OCI-LY7 (cell line): Measurements from ENCODE around the gene IER3. TPM values are rescaled to one million over a fixed set of nuclear protein-coding genes. Genes with fewer than 3 reads are reported as not detected.

Experiments
- BruUV-seq: library from RNA; stranded (reverse); fragments of 400-500 nt; replicated peaks from 2 replicates; lab custom pipeline; 2021; lab: Mats Ljungman, UMichigan
- CTCF ChIA-PET: fragments of 300-600 bp; sonication (Branson Sonifier 250); formaldehyde crosslinking; loops from one replicate; lab custom pipeline; 2022; ENCODE audit warnings: antibody characterized with exemption; ENCODE audit not compliant: unreplicated experiment; lab: Charles Lee
- POLR2A ChIA-PET: fragments of 300-600 bp; sonication (Branson Sonifier 250); formaldehyde crosslinking; loops from one replicate; lab custom pipeline; 2022; ENCODE audit warnings: antibody characterized with exemption; lab: Charles Lee
- DNase-seq: peaks from one replicate; pipeline ENCODE4 v3.0.0-alpha.2; 2015; ENCODE audit warnings: low spot score
- H2AFZ ChIP-seq: fragments of 200-600 bp; sonication (generic), shearing (Covaris generic); 2 replicates; pipeline ENCODE4 v1.6.1; 2014; ENCODE audit warnings: mild to moderate bottlenecking, antibody characterized with exemption, low read length, moderate library complexity
- H3K27ac ChIP-seq: fragments of 200-600 bp; sonication (generic); 2 replicates; pipeline ENCODE4 v1.5.1; 2014; ENCODE audit warnings: mixed run types, low read depth, mild to moderate bottlenecking, moderate library complexity, low read length, inconsistent platforms; ENCODE audit not compliant: poor library complexity, severe bottlenecking
- H3K36me3 ChIP-seq: fragments of 200-600 bp; sonication (generic); 2 replicates; pipeline ENCODE4 v1.6.1; 2014; ENCODE audit warnings: mild to moderate bottlenecking, antibody characterized with exemption, low read length, moderate library complexity, mixed read lengths; ENCODE audit not compliant: insufficient read depth
- H3K4me1 ChIP-seq: fragments of 200-600 bp; sonication (generic); 2 replicates; pipeline ENCODE4 v1.5.1; 2014; ENCODE audit warnings: mild to moderate bottlenecking, low read length; ENCODE audit not compliant: insufficient read depth, poor library complexity, severe bottlenecking
- H3K4me2 ChIP-seq: fragments of 200-600 bp; sonication (generic); 2 replicates; pipeline ENCODE4 v1.6.1; 2014; ENCODE audit warnings: mild to moderate bottlenecking, low read length
- H3K4me3 ChIP-seq: fragments of 200-600 bp; sonication (generic); 2 replicates; pipeline ENCODE4 v1.5.1; 2014; ENCODE audit warnings: mild to moderate bottlenecking, low read depth, low read length; ENCODE audit not compliant: poor library complexity, severe bottlenecking
- H3K79me2 ChIP-seq: fragments of 200-600 bp; sonication (generic); 2 replicates; pipeline ENCODE4 v1.6.1; 2016; ENCODE audit warnings: low read depth, mild to moderate bottlenecking, low read length, moderate library complexity, mixed read lengths; ENCODE audit not compliant: insufficient read depth
- H3K9me2 ChIP-seq: fragments of 200-600 bp; sonication (generic); 2 replicates; pipeline ENCODE4 v1.6.1; 2016; ENCODE audit warnings: mild to moderate bottlenecking, low read length, mixed read lengths; ENCODE audit not compliant: insufficient read depth
- H3K9me3 ChIP-seq: fragments of 200-600 bp; sonication (generic); 2 replicates; pipeline ENCODE4 v1.6.1; 2014; ENCODE audit warnings: mild to moderate bottlenecking, mixed run types, low read length, mixed read lengths
- H4K20me1 ChIP-seq: fragments of 200-600 bp; sonication (generic); 2 replicates; pipeline ENCODE4 v1.6.1; 2014; ENCODE audit warnings: mild to moderate bottlenecking, antibody characterized with exemption, low read length, moderate library complexity, mixed read lengths; ENCODE audit not compliant: insufficient read depth
- CTCF ChIP-seq: fragments of 200-600 bp; sonication (generic); conservative IDR thresholded peaks from 2 replicates; pipeline ENCODE4 v1.5.1; 2014; ENCODE audit warnings: mild to moderate bottlenecking, antibody characterized with exemption, low read length, moderate library complexity, mixed read lengths
- EZH2phosphoT487 ChIP-seq: fragments of 200-600 bp; sonication (generic); IDR thresholded peaks from 2 replicates; pipeline ENCODE4 v1.6.1; 2018; ENCODE audit warnings: low read depth, borderline replicate concordance, mild to moderate bottlenecking, mixed run types, antibody characterized with exemption, low read length, moderate library complexity, mixed read lengths
- intact Hi-C: fragments of 100-400 bp; cut with micrococcal nuclease; formaldehyde crosslinking; loops from one replicate; pipeline ENCODE4 v1.10.0; 2022; ENCODE audit not compliant: unreplicated experiment
- total RNA-seq, 2 experiments: library from RNA; depleted of rRNA in 1 of 2; stranded (reverse); fragments of >200 nt in 1 of 2; shearing (Covaris generic) in 1 of 2; gene quantifications; 2 replicates each; pipeline ENCODE4 v1.2.3, GENCODE V29; 2014 to 2022

The IER3 gene
- total RNA-seq, 2 experiments from 2014 or later = 1.3 to 2.8 TPM

- no peaks in the 10 kb centered on the region for H3K9me2 ChIP-seq
- TF ChIP-seq CTCF (no peak), EZH2phosphoT487 (no peak)
- H3K4me1 ChIP-seq = peaks cover 49% of the 10 kb centered on the region
- H2AFZ ChIP-seq = no peak overlapping the region
- peak overlapping the region; percentile 96 for H3K4me2 ChIP-seq
- peaks cover 54% of the 10 kb centered on the region for H3K79me2 ChIP-seq
- DNase-seq = no peak
- no peaks in the 10 kb centered on the region for H3K9me3 ChIP-seq
- ChIA-PET POLR2A (interaction anchor here (0.7 to 6.0 kb wide), 7 partner anchors 20 to 102 kb away, joined by 3 to 71 read pairs (median 4); partner anchors contain the start of genes FLOT1, MRPS18B and NRM), CTCF (interaction anchor here (0.8 to 1.7 kb wide), 3 partner anchors 13 to 36 kb away, joined by 3 to 5 read pairs (median 5); no protein-coding TSS in a partner anchor)
- H3K36me3 ChIP-seq = peaks cover 55% of the 10 kb centered on the region
- intact Hi-C loops = loop anchor here (1.0 kb wide), 3 partner anchors 25 to 100 kb away; partner anchors contain the start of genes FLOT1, MRPS18B and PPP1R10
- peak overlapping the region; percentile 97 for H3K27ac ChIP-seq
- no peaks in the 10 kb centered on the region for H4K20me1 ChIP-seq
- H3K4me3 ChIP-seq = peak overlapping the region; percentile 91
- BruUV-seq = TSS peak; percentile 46
Measured at GRCh38 chr6:30716879-30717128, 27.5 kb downstream of the IER3 start.

GRCh38 chr6:30714263-30714662, 30.1 kb downstream of the IER3 start:
- H3K9me3 ChIP-seq = no peaks in the 10 kb centered on the region
- BruUV-seq = no TSS peak
- CTCF ChIA-PET = no interaction called here
- intact Hi-C loops = no loop called here
- no peak overlapping the region for H3K27ac ChIP-seq
- no peak for TF ChIP-seq CTCF
- TF ChIP-seq EZH2phosphoT487 = no peak
- H3K4me1 ChIP-seq = peaks cover 48% of the 10 kb centered on the region
- H3K79me2 ChIP-seq = peaks cover 31% of the 10 kb centered on the region
- peaks cover 66% of the 10 kb centered on the region for H3K36me3 ChIP-seq
- no peak for DNase-seq
- no peak overlapping the region for H2AFZ ChIP-seq
- 0 out of 2 replicates have a peak overlapping the region, but pooled peaks have one; percentile 96 for H3K4me2 ChIP-seq
- no peak overlapping the region for H3K4me3 ChIP-seq
- H3K9me2 ChIP-seq = no peaks in the 10 kb centered on the region
- POLR2A ChIA-PET = interaction anchor here (0.7 to 2.3 kb wide), 4 partner anchors 9 to 96 kb away, joined by 3 to 10 read pairs (median 3); partner anchors contain the start of gene NRM
- no peaks in the 10 kb centered on the region for H4K20me1 ChIP-seq

- no peaks in the 10 kb centered on the region for H3K9me3 ChIP-seq
- no peaks in the 10 kb centered on the region for H3K9me2 ChIP-seq
- no peaks in the 10 kb centered on the region for H4K20me1 ChIP-seq
- BruUV-seq = TSS peak; percentile 48
- CTCF ChIA-PET = no interaction called here
- H2AFZ ChIP-seq = no peak overlapping the region
- no peak for DNase-seq
- peaks cover 13% of the 10 kb centered on the region; the same call in 1 of the 2 replicates for H3K79me2 ChIP-seq
- peaks cover 41% of the 10 kb centered on the region for H3K4me1 ChIP-seq
- intact Hi-C loops = no loop called here
- H3K27ac ChIP-seq = no peak overlapping the region
- no peak overlapping the region for H3K4me2 ChIP-seq
- H3K36me3 ChIP-seq = peaks cover 78% of the 10 kb centered on the region
- TF ChIP-seq CTCF (no peak), EZH2phosphoT487 (no peak)
- no peak overlapping the region for H3K4me3 ChIP-seq
- POLR2A ChIA-PET = interaction anchor here (0.8 to 2.3 kb wide), 4 partner anchors 10 to 25 kb away, joined by 3 to 10 read pairs (median 4); partner anchors contain the start of gene NRM
Measured at GRCh38 chr6:30712441-30712945, 31.9 kb downstream of the IER3 start.
